H9 (cell line): ENCODE data around the gene SLC4A2. TPM values are rescaled to one million over a fixed set of nuclear protein-coding genes. Genes with fewer than 3 reads are reported as not detected.

Source experiments
- DNase-seq: peaks from one replicate; pipeline ENCODE4 v3.0.0-alpha.2; 2017
- H2AFZ ChIP-seq: one replicate; pipeline ENCODE4 v1.6.1; 2013; ENCODE audit warnings: mild to moderate bottlenecking, low read length, control low read depth, moderate library complexity
- H2AK5ac ChIP-seq: 2 replicates; pipeline ENCODE4 v1.6.1; 2013; ENCODE audit warnings: low read length, control low read depth, mixed read lengths; ENCODE audit not compliant: insufficient read length
- H2BK120ac ChIP-seq: one replicate; pipeline ENCODE4 v1.6.1; 2013; ENCODE audit warnings: low read depth, mild to moderate bottlenecking, low read length, control low read depth, inconsistent platforms; ENCODE audit not compliant: poor library complexity, severe bottlenecking
- H2BK12ac ChIP-seq: 2 replicates; pipeline ENCODE4 v1.6.1; 2013; ENCODE audit warnings: low read length, control low read depth, mixed read lengths, low read depth; ENCODE audit not compliant: insufficient read length
- H2BK15ac ChIP-seq: 2 replicates; pipeline ENCODE4 v1.6.1; 2013; ENCODE audit warnings: low read depth, low read length, control low read depth
- H2BK20ac ChIP-seq: one replicate; pipeline ENCODE4 v1.6.1; 2013; ENCODE audit warnings: low read depth, mild to moderate bottlenecking, low read length, control low read depth, inconsistent platforms; ENCODE audit not compliant: poor library complexity, severe bottlenecking
- H2BK5ac ChIP-seq: 2 replicates; pipeline ENCODE4 v1.6.1; 2013; ENCODE audit warnings: low read length, control low read depth, mixed read lengths; ENCODE audit not compliant: insufficient read length
- H3K14ac ChIP-seq: 2 replicates; pipeline ENCODE4 v1.6.1; 2013; ENCODE audit warnings: low read length, control low read depth; ENCODE audit not compliant: insufficient read depth
- H3K18ac ChIP-seq: 2 replicates; pipeline ENCODE4 v1.6.1; 2013; ENCODE audit warnings: low read depth, mild to moderate bottlenecking, mixed read lengths, low read length, control low read depth; ENCODE audit not compliant: insufficient read length
- H3K23ac ChIP-seq: 2 replicates; pipeline ENCODE4 v1.6.1; 2013; ENCODE audit warnings: low read length, control low read depth, mixed read lengths, low read depth; ENCODE audit not compliant: insufficient read length
- H3K23me2 ChIP-seq: 2 replicates; pipeline ENCODE4 v1.6.1; 2013; ENCODE audit warnings: low read depth, mild to moderate bottlenecking, mixed read lengths, low read length, control low read depth; ENCODE audit not compliant: insufficient read length, poor library complexity, severe bottlenecking
- H3K27ac ChIP-seq: 2 replicates; pipeline ENCODE4 v1.5.1; 2013; ENCODE audit warnings: low read length, control low read depth, mixed read lengths, low read depth; ENCODE audit not compliant: insufficient read length
- H3K27me3 ChIP-seq: 2 replicates; pipeline ENCODE4 v1.6.1; 2013; ENCODE audit warnings: low read length, control low read depth, inconsistent platforms; ENCODE audit not compliant: insufficient read depth
- H3K4ac ChIP-seq: 2 replicates; pipeline ENCODE4 v1.6.1; 2013; ENCODE audit warnings: low read depth, mild to moderate bottlenecking, control low read depth, inconsistent platforms, low read length, moderate library complexity
- H3K4me1 ChIP-seq: 2 replicates; pipeline ENCODE4 v1.6.1; 2013; ENCODE audit warnings: low read length, control low read depth, inconsistent platforms; ENCODE audit not compliant: insufficient read depth
- H3K4me2 ChIP-seq: 2 replicates; pipeline ENCODE4 v1.6.1; 2013; ENCODE audit warnings: low read length, control low read depth, mixed read lengths; ENCODE audit not compliant: insufficient read length, insufficient read depth
- H3K56ac ChIP-seq: 2 replicates; pipeline ENCODE4 v1.6.1; 2013; ENCODE audit warnings: low read depth, mild to moderate bottlenecking, mixed read lengths, low read length, control low read depth; ENCODE audit not compliant: insufficient read length
- H3K79me1 ChIP-seq: 2 replicates; pipeline ENCODE4 v1.6.1; 2013; ENCODE audit warnings: low read depth, mild to moderate bottlenecking, moderate library complexity, low read length, control low read depth, inconsistent platforms; ENCODE audit not compliant: insufficient read depth, poor library complexity, severe bottlenecking
- H3K79me2 ChIP-seq: 2 replicates; pipeline ENCODE4 v1.6.1; 2013; ENCODE audit warnings: low read length, control low read depth, inconsistent platforms; ENCODE audit not compliant: insufficient read depth
- H3K9ac ChIP-seq: 2 replicates; pipeline ENCODE4 v1.6.1; 2013; ENCODE audit warnings: low read length, control low read depth, mixed read lengths; ENCODE audit not compliant: insufficient read length; ENCODE audit errors: extremely low read depth
- H3K9me3 ChIP-seq: one replicate; pipeline ENCODE4 v1.6.1; 2013; ENCODE audit warnings: low read depth, low read length, inconsistent platforms; ENCODE audit not compliant: control insufficient read depth
- H3T11ph ChIP-seq: one replicate; pipeline ENCODE4 v1.6.1; 2013; ENCODE audit warnings: mild to moderate bottlenecking, low read length, control low read depth, inconsistent platforms
- H4K20me1 ChIP-seq: one replicate; pipeline ENCODE4 v1.6.1; 2013; ENCODE audit not compliant: control insufficient read depth, insufficient read length, insufficient read depth
- H4K5ac ChIP-seq: 2 replicates; pipeline ENCODE4 v1.6.1; 2013; ENCODE audit warnings: low read depth, mild to moderate bottlenecking, mixed read lengths, low read length, control low read depth; ENCODE audit not compliant: insufficient read length
- H4K8ac ChIP-seq: replicated peaks from 2 replicates; pipeline ENCODE4 v1.6.1; 2013; ENCODE audit warnings: low read length, control low read depth, mixed read lengths, low read depth; ENCODE audit not compliant: insufficient read length
- H4K91ac ChIP-seq: 2 replicates; pipeline ENCODE4 v1.6.1; 2013; ENCODE audit warnings: low read depth, mild to moderate bottlenecking, moderate library complexity, mixed read lengths, low read length, control low read depth; ENCODE audit not compliant: insufficient read length
- H3K27ac Mint-ChIP-seq, 3 experiments: 2 replicates in 2 of 3; 3 replicates in 1 of 3; pipeline ENCODE4 v1.8.0; 2020 to 2021; ENCODE audit warnings: mixed read lengths in 3 of 3, mild to moderate bottlenecking in 1 of 3, moderate library complexity in 1 of 3
- H3K27me3 Mint-ChIP-seq: 2 replicates; pipeline ENCODE4 v1.8.0; 2021; ENCODE audit warnings: low read depth, mild to moderate bottlenecking, moderate library complexity, mixed read lengths
- H3K36me3 Mint-ChIP-seq, 3 experiments: 2 replicates in 2 of 3; 3 replicates in 1 of 3; pipeline ENCODE4 v1.8.0; 2020 to 2021; ENCODE audit warnings: low read depth in 3 of 3, mixed read lengths in 3 of 3; ENCODE audit not compliant: insufficient read depth in 1 of 3
- H3K4me1 Mint-ChIP-seq, 2 experiments: 2 replicates each; pipeline ENCODE4 v1.8.0; 2020; ENCODE audit warnings: mixed read lengths in 2 of 2
- H3K4me3 Mint-ChIP-seq, 2 experiments: 2 replicates in 1 of 2; 3 replicates in 1 of 2; pipeline ENCODE4 v1.8.0; 2020 to 2021; ENCODE audit warnings: mild to moderate bottlenecking in 2 of 2, mixed read lengths in 2 of 2, moderate library complexity in 1 of 2
- H3K9me3 Mint-ChIP-seq, 2 experiments: 2 replicates in 1 of 2; 3 replicates in 1 of 2; pipeline ENCODE4 v1.8.0; 2020; ENCODE audit warnings: mild to moderate bottlenecking in 2 of 2, mixed read lengths in 2 of 2, moderate library complexity in 1 of 2
- WGBS: extraction: QIAGEN DNeasy Blood & Tissue Kit; methylation state at CpG from one replicate; pipeline ENCODE4 v1.1.7; 2013; ENCODE audit warnings: missing lambda C conversion rate, low lambda C conversion rate, mixed read lengths; ENCODE audit not compliant: insufficient read length; ENCODE audit errors: extremely low coverage; 5-methylcytosine and 5-hydroxymethylcytosine counted together
- total RNA-seq: library from RNA; stranded (reverse); gene quantifications from 2 replicates; pipeline ENCODE4 v1.2.1, GENCODE V29; 2021
- TF ChIP-seq, protein P1 (sequence below): fragments of 200-600 bp; sonication (generic); conservative IDR thresholded peaks from 3 replicates; pipeline ENCODE4 v1.8.0; 2021; ENCODE audit warnings: antibody characterized with exemption, mild to moderate bottlenecking

SLC4A2 gene
- total RNA-seq, 1 experiment from 2014 or later, result 136 TPM

DNA sequence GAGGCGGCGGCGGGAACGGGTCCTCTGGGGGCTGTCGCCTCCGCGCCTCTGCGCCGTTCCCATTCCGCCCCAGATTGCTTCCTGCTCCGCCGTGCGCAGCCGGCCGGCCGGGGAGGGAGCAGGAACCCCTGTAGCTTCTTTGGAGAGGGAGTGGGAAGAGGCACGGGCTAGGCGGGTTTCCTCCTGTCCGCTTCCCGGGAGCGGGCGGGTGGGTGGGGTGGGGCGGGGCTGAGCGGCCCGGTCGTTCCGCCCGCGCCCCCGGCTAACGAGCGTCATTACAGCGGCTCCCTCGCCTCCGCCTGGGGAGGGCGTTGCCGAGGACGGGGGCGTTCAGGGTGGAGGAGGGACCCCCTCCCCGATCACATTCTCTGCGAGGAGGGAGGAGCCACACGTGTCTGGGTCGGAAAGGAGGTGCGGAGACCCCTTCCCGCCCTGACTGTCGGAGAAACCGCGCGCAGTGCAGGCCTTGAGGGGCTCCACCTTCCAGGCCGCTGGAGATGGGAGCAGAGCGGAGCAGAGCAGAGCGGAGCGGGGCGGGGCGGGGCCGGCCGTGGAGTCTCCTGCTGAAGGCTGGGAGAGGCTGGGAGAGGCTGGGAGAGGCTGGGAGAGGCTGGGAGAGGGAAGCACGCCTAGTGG is 66.6 kb downstream of the SLC4A2 start:
- Histone ChIP-seq H3K79me2 (no peaks in the 10 kb centered on the region), H2BK20ac (no peak overlapping the region), H3K27ac (no peak overlapping the region), H3K4me1 (peaks cover 3% of the 10 kb centered on the region; the same call in 1 of the 2 replicates), H3K79me1 (no peaks in the 10 kb centered on the region), H3K4ac (no peak overlapping the region), H2AK5ac (no peak overlapping the region), H4K5ac (no peak overlapping the region), H2BK15ac (no peak overlapping the region), H3K23me2 (peaks cover 10% of the 10 kb centered on the region), H3T11ph (no peak overlapping the region), H3K27me3 (no peaks in the 10 kb centered on the region), H3K14ac (no peak overlapping the region; the same call in 1 of the 2 replicates), H4K91ac (no peak overlapping the region), H3K23ac (no peak overlapping the region), H2AFZ (no peak overlapping the region), H3K9me3 (no peaks in the 10 kb centered on the region), H3K4me2 (peak overlapping the region; percentile 51), H3K56ac (no peak overlapping the region), H2BK120ac (no peak overlapping the region), H4K20me1 (no peaks in the 10 kb centered on the region), H2BK12ac (no peak overlapping the region), H3K9ac (no peak overlapping the region), H4K8ac (no peak overlapping the region), H2BK5ac (no peak overlapping the region), H3K18ac (no peak overlapping the region)
- DNase-seq, result no peak
- peaks cover 19 to 26% of the 10 kb centered on the region in 2 experiments for H3K4me1 Mint-ChIP-seq
- no CpG with 5 or more reads among the region's 58 CpGs for WGBS
- peaks cover 29 to 54% (median 41%) of the 10 kb centered on the region in 3 experiments for H3K36me3 Mint-ChIP-seq
- TF ChIP-seq, protein P1, sequence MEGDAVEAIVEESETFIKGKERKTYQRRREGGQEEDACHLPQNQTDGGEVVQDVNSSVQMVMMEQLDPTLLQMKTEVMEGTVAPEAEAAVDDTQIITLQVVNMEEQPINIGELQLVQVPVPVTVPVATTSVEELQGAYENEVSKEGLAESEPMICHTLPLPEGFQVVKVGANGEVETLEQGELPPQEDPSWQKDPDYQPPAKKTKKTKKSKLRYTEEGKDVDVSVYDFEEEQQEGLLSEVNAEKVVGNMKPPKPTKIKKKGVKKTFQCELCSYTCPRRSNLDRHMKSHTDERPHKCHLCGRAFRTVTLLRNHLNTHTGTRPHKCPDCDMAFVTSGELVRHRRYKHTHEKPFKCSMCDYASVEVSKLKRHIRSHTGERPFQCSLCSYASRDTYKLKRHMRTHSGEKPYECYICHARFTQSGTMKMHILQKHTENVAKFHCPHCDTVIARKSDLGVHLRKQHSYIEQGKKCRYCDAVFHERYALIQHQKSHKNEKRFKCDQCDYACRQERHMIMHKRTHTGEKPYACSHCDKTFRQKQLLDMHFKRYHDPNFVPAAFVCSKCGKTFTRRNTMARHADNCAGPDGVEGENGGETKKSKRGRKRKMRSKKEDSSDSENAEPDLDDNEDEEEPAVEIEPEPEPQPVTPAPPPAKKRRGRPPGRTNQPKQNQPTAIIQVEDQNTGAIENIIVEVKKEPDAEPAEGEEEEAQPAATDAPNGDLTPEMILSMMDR, result no peak
- H3K4me3 Mint-ChIP-seq, result peak overlapping the region; percentile 70 to 85
- no peaks in the 10 kb centered on the region for H3K9me3 Mint-ChIP-seq
- peaks cover 16% of the 10 kb centered on the region for H3K27me3 Mint-ChIP-seq
- H3K27ac Mint-ChIP-seq, result no peak overlapping the region

Other genes starting within 250 kb of the SLC4A2 start
- 0.11 and 0.28 TPM in 2 replicates for gene AOC1, start 207.1 kb upstream of the SLC4A2 start, total RNA-seq
- 4.3 and 4.5 TPM in 2 replicates for gene KCNH2, start 81.3 kb upstream of the SLC4A2 start, total RNA-seq
- 4.5 and 4.7 TPM in 2 replicates for gene NOS3, start 68.6 kb upstream of the SLC4A2 start, total RNA-seq
- 1.5 and 2.0 TPM in 2 replicates for gene ATG9B, start 35.1 kb upstream of the SLC4A2 start, total RNA-seq
- 22.1 and 23.9 TPM in 2 replicates for gene ABCB8, start 31.1 kb upstream of the SLC4A2 start, total RNA-seq
- gene ASIC3, start 11.1 kb upstream of the SLC4A2 start, total RNA-seq, result 1.7 and 2.3 TPM in 2 replicates
- 16.3 and 19.9 TPM in 2 replicates for gene CDK5, start 1.7 kb upstream of the SLC4A2 start, total RNA-seq
- 57.8 and 59.5 TPM in 2 replicates for gene FASTK, start 21.2 kb downstream of the SLC4A2 start, total RNA-seq
- 45.4 and 53.6 TPM in 2 replicates for gene TMUB1, start 23.9 kb downstream of the SLC4A2 start, total RNA-seq
- 97.7 and 99.6 TPM in 2 replicates for gene AGAP3, start 26.9 kb downstream of the SLC4A2 start, total RNA-seq
- gene GBX1, start 108.1 kb downstream of the SLC4A2 start, total RNA-seq, result not detected in 2 replicates
- gene ASB10, start 127.7 kb downstream of the SLC4A2 start, total RNA-seq, result not detected in 2 replicates
- 0.97 TPM in 1 of 2 replicates, not detected in the other for gene H2BK1, start 150.9 kb downstream of the SLC4A2 start, total RNA-seq
- gene ABCF2, start 167.6 kb downstream of the SLC4A2 start, total RNA-seq, result 70.1 and 70.5 TPM in 2 replicates
- gene CHPF2, start 172.9 kb downstream of the SLC4A2 start, total RNA-seq, result 25.7 and 28.1 TPM in 2 replicates
- 4.7 and 5.0 TPM in 2 replicates for gene SMARCD3, start 189.1 kb downstream of the SLC4A2 start, total RNA-seq